Measurements from ENCODE around the gene ZBTB45. TPM values are rescaled to one million over a fixed set of nuclear protein-coding genes. Genes with fewer than 3 reads are reported as not detected.
"Not testable (repeated sequence)": the region's sequence is repeated elsewhere in the genome, so short reads cannot be mapped to it uniquely, and the experiment has no call there.

The ZBTB45 gene
- total RNA-seq, 4 donors from 2014 or later = 9.8 to 16.5 (median 12.6) TPM

- Histone ChIP-seq H3K27ac (peak overlapping the region; percentile 84 to 94 (median 90)), H3K27me3 (no peaks in the 10 kb centered on the region), H3K4me3 (peak overlapping the region; percentile 67 to 75 (median 71)), H3K9me3 (no peaks in the 10 kb centered on the region), H3K4me1 (peaks cover 0 to 26% (median 18%) of the 10 kb centered on the region in 4 donors), H3K36me3 (peaks cover 0 to 67% (median 0%) of the 10 kb centered on the region in 3 donors)
- no peak for DNase-seq (ENCODE audit: low spot score in 2 of 2)
- WGBS, 2 donors = 23 to 28% methylated on average over 21 to 25 of the region's 27 CpGs
- no peak for TF ChIP-seq EP300 (IDR thresholded peaks at IDR 0.05)
- TF ChIP-seq POLR2A (IDR thresholded peaks at IDR 0.05) = no peak
- TF ChIP-seq CTCF (IDR thresholded peaks at IDR 0.05) = no peak
These were observed 44.5 kb downstream of the ZBTB45 start for GRCh38 chr19:58474997-58475713.

DNA sequence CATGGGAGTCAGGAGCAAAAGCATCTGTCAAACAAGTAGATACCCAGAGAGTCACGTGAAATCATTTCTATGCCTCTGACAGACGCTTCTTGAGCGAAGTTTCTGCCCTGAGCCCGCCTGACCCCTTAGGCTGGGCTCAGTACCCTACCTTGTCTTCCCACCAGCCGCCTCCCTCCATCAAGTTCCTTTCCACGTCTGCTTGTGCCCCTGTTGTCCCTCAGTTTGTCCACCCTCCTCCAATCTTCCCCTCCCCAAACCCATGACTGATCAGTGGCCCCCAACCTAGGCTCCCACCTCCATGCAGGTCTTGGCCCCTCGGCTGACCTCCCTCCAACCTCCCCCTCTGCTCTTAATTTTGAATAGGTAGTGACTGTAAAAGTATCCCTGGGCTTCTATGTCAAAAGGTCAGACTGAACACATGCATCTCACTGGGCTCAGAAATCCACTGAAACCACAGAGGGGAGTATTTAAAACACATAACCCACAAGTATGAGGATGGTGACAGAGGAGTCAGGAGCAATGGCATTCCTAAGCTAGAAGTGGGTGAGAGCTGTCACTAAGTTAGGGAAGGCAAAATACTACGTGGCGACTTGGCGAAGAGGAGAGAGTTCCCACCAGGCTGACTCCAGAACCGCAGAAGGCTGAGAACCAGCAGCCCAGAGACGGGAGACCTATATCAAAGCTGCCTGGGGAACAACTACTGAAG is 45.2 kb downstream of the ZBTB45 start:
- Histone ChIP-seq H3K9me3 (no peaks in the 10 kb centered on the region), H3K4me3 (no peak overlapping the region), H3K27ac (peak overlapping the region in 2 of 4 donors; percentile 92 to 94), H3K4me1 (peaks cover 0 to 26% (median 18%) of the 10 kb centered on the region in 4 donors), H3K27me3 (no peaks in the 10 kb centered on the region), H3K36me3 (peaks cover 0 to 67% (median 0%) of the 10 kb centered on the region in 3 donors)
- DNase-seq (ENCODE audit: low spot score in 2 of 2) = no peak
- 82 to 86% methylated on average over 12 of the region's 12 CpGs for WGBS, 2 donors
- TF ChIP-seq CTCF (IDR thresholded peaks at IDR 0.05) = no peak
- TF ChIP-seq EP300 (IDR thresholded peaks at IDR 0.05) = no peak
- no peak for TF ChIP-seq POLR2A (IDR thresholded peaks at IDR 0.05)

- no peak for DNase-seq (ENCODE audit: low spot score in 2 of 2)
- H3K4me1 ChIP-seq = peaks cover 0 to 28% (median 18%) of the 10 kb centered on the region in 4 donors
- no peak overlapping the region for H3K27ac ChIP-seq
- no peaks in the 10 kb centered on the region for H3K27me3 ChIP-seq
- no peak overlapping the region for H3K4me3 ChIP-seq
- TF ChIP-seq POLR2A (IDR thresholded peaks at IDR 0.05) (no peak), EP300 (IDR thresholded peaks at IDR 0.05) (no peak), CTCF (IDR thresholded peaks at IDR 0.05) (no peak)
- H3K36me3 ChIP-seq = peaks cover 0 to 61% (median 0%) of the 10 kb centered on the region in 3 donors
- no peaks in the 10 kb centered on the region for H3K9me3 ChIP-seq
These were observed 45.8 kb downstream of the ZBTB45 start for GRCh38 chr19:58473775-58474174.

DNA sequence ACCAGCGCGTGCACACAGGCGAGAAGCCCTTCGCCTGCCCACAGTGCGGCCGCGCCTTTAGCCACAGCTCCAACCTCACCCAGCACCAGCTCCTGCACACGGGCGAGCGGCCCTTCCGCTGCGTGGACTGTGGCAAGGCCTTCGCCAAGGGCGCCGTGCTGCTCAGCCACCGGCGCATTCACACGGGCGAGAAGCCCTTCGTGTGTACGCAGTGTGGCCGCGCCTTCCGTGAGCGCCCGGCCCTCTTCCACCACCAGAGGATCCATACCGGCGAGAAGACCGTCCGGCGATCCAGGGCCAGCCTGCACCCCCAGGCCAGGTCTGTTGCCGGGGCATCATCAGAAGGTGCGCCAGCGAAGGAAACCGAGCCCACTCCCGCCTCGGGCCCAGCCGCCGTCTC is 47.9 kb downstream of the ZBTB45 start:
- 90 to 93% methylated on average over 21 to 39 of the region's 39 CpGs for WGBS, 2 donors
- Histone ChIP-seq H3K4me1 (peaks cover 0 to 28% (median 16%) of the 10 kb centered on the region in 4 donors), H3K36me3 (peaks cover 0 to 51% (median 0%) of the 10 kb centered on the region in 3 donors), H3K9me3 (no peaks in the 10 kb centered on the region), H3K27me3 (no peaks in the 10 kb centered on the region), H3K27ac (no peak overlapping the region), H3K4me3 (no peak overlapping the region)
- TF ChIP-seq POLR2A (IDR thresholded peaks at IDR 0.05) = no peak
- no peak for TF ChIP-seq CTCF (IDR thresholded peaks at IDR 0.05)
- TF ChIP-seq EP300 (IDR thresholded peaks at IDR 0.05) = no peak
- DNase-seq (ENCODE audit: low spot score in 2 of 2) = no peak

- H3K27me3 ChIP-seq; H3K4me3 ChIP-seq; DNase-seq (ENCODE audit: low spot score in 2 of 2); H3K27ac ChIP-seq; H3K9me3 ChIP-seq: not testable (repeated sequence)
- Histone ChIP-seq H3K4me1 (peaks cover 0 to 28% (median 14%) of the 10 kb centered on the region in 4 donors), H3K36me3 (peaks cover 0 to 51% (median 0%) of the 10 kb centered on the region in 3 donors)
- 79 to 88% methylated on average over 14 to 23 of the region's 53 CpGs for WGBS, 2 donors
These were observed 48.6 kb downstream of the ZBTB45 start for GRCh38 chr19:58470837-58471543.
